ENCODE measurements around the gene THAP8.
A peak's percentile ranks its signal among the peaks of the same experiment; 100 is the strongest.

DNA sequence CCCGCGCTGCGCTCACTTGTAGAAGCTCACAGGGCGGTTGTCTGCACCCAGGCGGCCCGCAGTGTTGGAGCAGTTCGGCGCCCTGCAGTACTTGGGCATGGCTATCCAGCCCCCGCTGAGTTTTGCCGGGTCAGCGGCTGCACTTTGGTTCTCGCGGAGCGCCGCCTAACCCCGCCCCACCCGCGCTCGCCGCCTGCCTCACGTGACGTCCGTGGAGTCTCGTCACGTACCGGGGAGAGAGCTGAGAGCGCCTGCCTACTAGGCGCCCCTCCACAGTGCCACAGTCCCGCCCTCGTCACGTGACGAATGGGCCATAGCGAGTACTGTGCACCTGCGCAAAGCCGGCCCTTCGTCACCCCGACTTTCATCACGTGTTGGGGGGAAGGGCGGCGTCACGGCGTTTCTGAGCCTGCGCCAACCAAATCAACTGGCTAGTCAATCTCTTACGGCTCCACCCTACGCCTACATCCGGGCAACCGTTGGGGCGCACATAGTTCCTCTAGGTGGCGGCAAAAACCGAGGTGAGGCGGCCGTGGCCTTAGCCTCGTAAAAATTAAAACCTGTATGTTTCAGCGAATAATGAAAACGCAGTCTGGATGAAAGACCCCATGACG, at the start of gene THAP8:
- TF ChIP-seq EZH2 (IDR thresholded peaks at IDR 0.05; ENCODE audit: borderline replicate concordance, low read depth, low read length, severe bottlenecking) (no peak), CTCF (IDR thresholded peaks at IDR 0.05; ENCODE audit: borderline replicate concordance, extremely low read depth, low read length, poor library complexity, severe bottlenecking) (peak; percentile 71)

All from DND-41 (cell line).